ENCODE data around the gene MYO10.

MYO10 gene

DNA sequence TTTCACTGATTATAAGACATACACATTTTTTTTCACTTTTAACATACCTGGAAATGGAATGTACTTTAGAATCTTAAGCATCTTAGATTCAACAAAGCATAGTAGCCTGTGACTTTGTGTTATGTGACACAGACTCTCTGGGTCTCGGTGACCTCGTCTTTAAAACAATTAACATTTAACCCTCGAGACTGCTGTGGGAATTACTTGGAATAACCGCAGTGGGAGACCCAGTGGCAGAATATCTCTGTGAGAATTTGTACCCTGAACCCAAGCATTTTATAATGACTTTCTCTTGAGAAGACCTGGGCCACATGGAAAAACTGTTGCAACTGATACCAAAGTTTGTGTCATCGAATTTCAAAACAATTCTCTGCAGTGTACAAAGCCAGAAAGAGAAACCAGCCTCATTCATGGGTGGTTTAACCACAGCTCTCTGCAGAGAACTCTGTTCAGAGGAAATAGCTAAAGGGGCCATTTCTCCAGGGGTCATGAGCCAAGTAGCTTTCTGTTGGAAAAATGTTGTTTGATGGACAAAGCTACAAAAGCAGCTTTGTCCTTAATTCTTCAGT is 309.3 kb downstream of the MYO10 start:
- no peak for DNase-seq (ENCODE audit: low read depth)
- TF ChIP-seq, protein P1, sequence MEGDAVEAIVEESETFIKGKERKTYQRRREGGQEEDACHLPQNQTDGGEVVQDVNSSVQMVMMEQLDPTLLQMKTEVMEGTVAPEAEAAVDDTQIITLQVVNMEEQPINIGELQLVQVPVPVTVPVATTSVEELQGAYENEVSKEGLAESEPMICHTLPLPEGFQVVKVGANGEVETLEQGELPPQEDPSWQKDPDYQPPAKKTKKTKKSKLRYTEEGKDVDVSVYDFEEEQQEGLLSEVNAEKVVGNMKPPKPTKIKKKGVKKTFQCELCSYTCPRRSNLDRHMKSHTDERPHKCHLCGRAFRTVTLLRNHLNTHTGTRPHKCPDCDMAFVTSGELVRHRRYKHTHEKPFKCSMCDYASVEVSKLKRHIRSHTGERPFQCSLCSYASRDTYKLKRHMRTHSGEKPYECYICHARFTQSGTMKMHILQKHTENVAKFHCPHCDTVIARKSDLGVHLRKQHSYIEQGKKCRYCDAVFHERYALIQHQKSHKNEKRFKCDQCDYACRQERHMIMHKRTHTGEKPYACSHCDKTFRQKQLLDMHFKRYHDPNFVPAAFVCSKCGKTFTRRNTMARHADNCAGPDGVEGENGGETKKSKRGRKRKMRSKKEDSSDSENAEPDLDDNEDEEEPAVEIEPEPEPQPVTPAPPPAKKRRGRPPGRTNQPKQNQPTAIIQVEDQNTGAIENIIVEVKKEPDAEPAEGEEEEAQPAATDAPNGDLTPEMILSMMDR (IDR thresholded peaks at IDR 0.05; ENCODE audit: insufficient read depth, low read depth, low read length, missing control alignments), result no peak
- no peak overlapping the region for H3K4me3 ChIP-seq (ENCODE audit: low read length)

DNA sequence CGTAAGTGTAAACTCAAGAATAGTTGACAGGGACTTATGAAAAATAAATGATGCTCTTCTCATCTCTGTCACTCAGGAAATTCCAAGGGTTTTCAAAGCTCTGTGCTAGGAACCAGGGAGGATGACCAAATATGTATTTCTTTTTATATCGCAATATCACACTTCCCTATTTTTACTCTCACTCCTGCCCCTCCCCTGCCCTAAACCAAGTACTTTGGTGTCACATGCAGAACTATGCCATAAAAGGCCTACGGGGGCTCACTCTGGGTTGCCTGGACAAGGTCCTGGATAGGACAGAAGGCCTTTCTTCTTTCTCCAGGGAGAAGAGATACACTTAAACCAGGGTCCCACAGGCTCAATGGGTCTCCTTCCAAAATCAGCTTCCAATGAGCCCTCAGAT is 311.0 kb downstream of the MYO10 start:
- no peak overlapping the region for H3K4me3 ChIP-seq (ENCODE audit: low read length)
- no peak for DNase-seq (ENCODE audit: low read depth)
- TF ChIP-seq, protein P1 (IDR thresholded peaks at IDR 0.05; ENCODE audit: insufficient read depth, low read depth, low read length, missing control alignments), result no peak

DNA sequence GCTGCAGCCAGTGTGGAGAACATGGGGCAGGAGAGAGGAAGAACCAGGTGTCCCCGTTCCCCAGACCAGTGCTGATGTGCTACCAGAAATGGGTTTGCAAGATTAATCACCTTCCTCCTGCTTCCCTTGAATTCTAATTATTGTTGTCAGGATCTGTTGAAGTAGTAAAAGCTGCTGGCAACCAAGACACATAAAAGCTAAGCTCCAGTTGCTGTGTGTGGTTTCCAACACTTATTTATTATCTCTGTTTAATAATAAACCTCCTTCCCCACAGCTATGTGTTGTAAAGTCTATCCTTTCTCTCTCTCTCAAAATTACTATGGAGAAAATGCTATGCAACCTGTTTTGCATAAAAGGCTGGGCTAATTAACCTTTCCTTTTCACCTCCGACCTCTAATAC is 317.0 kb downstream of the MYO10 start:
- DNase-seq (ENCODE audit: low read depth), result no peak
- TF ChIP-seq, protein P1 (IDR thresholded peaks at IDR 0.05; ENCODE audit: insufficient read depth, low read depth, low read length, missing control alignments), result no peak
- H3K4me3 ChIP-seq (ENCODE audit: low read length), result no peak overlapping the region

DNA sequence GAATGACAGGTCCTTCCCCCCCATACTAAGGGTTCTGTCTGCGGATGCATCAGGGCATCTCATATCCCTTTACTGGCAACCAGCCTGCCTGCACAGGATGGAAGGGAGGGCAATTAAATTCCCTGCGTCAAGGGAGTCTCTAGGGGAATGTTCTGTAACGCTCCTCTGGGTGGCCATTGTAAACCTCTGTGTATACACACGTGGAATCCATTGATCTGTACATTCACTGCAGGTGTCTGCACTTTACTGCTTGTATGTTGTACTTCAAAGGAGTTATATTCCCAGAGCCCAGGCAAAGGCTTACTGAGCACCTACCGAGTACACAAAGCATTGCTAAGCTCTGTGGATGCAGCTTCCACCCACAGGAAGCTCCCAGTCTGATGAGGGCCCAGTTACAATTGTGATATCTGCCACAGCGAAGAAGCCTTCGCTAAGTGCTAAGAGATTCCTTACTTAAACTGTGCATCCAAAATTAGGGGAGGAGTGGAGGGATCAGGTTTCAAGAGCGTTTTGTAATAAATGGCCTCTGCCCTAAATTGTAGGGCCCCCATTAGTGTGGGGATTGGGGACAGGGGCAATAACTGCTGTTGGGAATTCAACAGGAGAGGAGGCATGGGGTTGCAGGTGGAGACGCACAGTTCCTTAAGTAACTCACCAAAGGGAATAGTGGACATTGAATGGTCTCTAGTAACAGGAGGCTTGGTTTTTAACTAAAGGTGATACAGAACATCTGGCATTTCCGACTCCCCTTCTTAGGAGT is 317.8 kb downstream of the MYO10 start:
- TF ChIP-seq, protein P1 (IDR thresholded peaks at IDR 0.05; ENCODE audit: insufficient read depth, low read depth, low read length, missing control alignments), result no peak
- no peak for DNase-seq (ENCODE audit: low read depth)

DNA sequence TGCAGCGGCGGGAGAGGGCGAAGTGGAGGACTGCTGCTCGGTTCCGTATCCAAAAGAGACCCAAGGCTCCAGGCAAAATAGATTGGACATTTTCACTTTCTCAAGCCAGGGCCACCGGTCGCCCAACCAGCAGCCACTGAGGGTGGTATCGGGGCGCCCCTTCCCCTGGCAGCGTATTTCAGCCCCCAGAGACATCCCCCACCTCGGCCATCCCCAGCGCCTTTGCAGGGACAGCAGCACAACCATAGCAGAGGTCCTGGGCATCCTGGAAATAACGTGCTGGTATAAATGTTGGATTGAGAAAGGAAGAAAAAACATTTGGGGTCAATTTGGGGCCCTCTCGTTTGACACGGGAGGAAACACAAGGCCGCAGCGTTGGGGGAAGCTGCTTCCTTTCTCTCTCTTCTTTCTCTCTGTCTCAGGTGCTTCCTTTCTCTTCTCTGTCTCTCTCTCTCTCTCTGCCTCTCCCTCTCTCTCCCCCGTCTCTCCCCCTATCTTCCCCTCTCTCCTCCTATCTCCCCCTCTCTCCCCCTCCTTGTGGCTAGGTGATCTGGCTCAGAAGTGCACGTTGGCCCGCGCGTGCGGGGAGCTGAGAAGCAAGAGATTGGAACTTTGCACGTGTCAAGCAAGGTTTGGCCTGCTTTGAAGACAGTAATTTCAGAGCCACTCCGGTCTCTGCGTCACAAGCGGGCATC is 318.7 kb downstream of the MYO10 start:
- no peak for DNase-seq (ENCODE audit: low read depth)
- TF ChIP-seq, protein P1 (IDR thresholded peaks at IDR 0.05; ENCODE audit: insufficient read depth, low read depth, low read length, missing control alignments), result no peak
- H3K4me3 ChIP-seq (ENCODE audit: low read length), result no peak overlapping the region

More for the DNA sequence above, 317.8 kb downstream of the MYO10 start:
- H3K4me3 ChIP-seq (ENCODE audit: low read length), result no peak overlapping the region

- peak; percentile 38 for DNase-seq (ENCODE audit: low read depth)
- peak within 1 kb of the TSS; percentile 46 for H3K4me3 ChIP-seq (ENCODE audit: low read length)
- TF ChIP-seq, protein P1 (IDR thresholded peaks at IDR 0.05; ENCODE audit: insufficient read depth, low read depth, low read length, missing control alignments), result no peak
Measured at GRCh38 chr5:16616536-16617273, 319.4 kb downstream of the MYO10 start, which contains the start of gene RETREG1. RETREG1 (minus strand) TSS chr5:16616997; CDS start chr5:16616971, 26 bp downstream.
